ENCODE results near the gene WDR20.

Gene WDR20

DNA sequence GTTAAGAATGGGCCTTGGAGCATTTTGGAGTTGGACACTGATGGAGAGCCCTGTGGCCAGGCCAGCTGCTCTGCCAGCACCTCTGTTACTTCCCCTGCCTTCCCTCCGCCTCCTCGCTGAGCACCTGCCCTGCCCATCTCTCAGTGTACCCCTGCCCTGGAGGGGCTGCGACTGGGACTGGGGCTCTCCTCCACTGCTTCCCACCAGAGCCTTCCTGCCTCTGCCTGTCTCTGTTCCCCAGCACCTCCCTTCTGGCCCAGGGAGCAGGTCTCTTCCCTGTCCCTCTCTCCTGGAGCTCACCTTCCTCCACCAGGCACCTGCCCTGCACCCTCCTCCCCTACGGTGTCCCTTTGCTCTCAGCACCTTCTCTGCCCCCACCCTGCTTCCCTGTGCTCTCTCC lies 62.1 kb downstream of the WDR20 start:
- no peak for DNase-seq

DNA sequence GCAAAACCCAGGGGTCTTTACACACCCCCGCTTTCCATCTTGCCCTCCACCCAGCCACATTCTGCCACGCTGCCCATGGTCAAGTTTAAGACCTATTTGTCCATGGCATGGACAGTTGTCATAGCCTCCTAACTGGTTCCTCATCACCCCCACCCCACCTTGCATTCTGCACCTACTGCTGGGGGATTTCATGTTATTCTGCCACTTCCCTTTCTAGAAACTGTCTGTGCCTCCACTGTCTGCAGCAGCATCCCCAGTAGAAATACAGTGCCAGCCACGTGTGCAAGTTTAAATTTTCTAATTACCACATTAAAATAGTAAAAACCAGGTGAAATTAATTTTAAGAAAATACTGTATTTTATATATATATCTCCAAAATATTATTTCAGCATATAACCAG lies 63.2 kb downstream of the WDR20 start:
- DNase-seq: no peak

DNA sequence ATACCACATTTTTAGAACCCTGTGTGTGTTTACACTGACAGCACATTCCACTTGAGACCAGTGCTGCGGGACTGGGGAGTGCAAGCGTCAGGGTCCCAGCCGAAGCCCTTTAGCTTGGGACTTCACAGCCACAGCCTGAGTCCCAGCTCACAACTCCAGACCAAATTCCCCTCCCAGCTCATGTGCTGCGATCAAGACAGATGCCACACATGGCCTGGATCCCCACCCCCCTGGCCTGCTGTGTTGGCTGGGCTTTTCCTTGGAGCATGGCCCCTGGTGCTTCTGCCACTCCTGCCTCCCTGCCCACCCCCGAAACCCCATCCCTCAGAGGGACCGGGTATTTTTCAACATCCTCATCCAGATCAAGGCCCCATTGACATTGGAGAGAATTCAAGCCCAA lies 63.7 kb downstream of the WDR20 start:
- DNase-seq: no peak

DNA sequence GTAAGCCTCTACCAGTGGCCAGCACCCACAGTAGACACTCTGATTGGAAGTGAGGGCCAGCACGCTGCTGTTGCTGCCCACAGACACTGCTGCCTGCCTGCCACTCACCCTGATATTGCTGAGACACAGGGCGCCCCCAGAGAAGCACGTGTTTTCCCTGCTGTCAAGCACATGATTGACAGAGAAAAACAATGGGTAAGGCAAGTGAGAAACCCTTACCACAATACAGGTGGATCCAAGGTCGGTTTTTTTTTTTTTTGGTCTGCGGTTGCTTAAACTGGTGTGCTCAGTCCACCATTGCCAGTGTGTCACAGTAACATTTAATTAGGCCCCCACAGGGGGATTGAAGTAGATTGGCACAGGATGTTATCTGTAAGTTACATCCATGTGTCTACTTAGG lies 65.9 kb downstream of the WDR20 start:
- DNase-seq: no peak

DNA sequence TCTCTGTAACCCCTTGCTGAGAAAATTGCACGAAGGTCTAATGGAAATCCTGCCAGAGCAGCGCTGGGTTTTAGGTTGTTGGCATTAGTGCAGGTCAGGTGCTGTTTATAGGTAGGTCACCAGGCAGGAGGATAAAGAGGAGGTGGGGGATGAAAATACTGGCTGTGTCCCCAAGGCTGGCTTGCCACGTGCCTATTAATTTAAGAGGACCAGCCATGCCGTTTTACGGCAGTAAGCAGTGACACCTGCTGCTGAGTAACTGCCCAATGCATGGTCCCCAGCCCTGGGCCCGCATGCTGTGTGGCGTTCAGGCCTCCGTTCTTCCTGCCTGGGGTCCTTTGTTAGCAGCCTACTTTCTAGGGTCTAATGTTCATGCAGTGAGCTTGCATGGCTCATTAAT lies 67.2 kb downstream of the WDR20 start:
- no peak for DNase-seq

DNA sequence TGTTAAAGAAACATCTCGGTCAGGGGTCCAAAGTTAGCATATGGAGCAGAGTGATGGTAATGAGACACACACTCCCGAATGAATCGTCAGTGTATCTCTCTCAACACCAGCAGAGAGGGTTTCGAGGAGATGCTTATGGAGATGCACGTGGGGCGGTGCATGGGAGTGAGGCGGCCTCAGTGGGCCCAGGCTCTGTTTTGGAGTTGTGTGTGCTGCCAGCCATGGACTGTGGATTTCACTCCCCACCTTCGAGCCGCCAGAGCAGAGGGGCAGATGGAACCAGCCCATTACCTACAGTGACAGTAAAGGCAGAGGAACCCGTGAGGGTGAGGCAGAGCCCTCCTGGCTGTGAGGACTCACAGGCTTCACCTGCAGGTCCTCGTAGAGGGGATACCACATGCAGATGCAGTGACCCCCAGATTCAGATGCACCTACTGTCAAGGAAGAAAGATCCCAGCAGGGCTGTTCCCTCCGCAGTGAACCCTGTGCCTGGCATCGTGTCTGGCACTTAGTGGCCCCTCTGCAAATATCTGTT lies 68.2 kb downstream of the WDR20 start:
- no peak for DNase-seq

DNA sequence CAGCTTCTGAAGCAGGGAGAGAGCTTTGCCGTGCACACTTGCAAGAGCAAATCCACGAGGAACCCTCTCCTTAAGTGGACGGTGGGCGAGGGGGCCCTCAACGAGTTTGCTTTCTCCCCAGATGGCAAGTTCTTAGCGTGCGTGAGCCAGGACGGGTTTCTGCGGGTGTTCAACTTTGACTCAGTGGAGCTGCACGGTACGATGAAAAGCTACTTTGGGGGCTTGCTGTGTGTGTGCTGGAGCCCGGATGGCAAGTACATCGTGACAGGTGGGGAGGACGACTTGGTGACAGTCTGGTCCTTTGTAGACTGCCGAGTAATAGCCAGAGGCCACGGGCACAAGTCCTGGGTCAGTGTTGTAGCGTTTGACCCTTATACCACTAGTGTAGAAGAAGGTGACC lies 69.0 kb downstream of the WDR20 start:
- no peak for DNase-seq

DNA sequence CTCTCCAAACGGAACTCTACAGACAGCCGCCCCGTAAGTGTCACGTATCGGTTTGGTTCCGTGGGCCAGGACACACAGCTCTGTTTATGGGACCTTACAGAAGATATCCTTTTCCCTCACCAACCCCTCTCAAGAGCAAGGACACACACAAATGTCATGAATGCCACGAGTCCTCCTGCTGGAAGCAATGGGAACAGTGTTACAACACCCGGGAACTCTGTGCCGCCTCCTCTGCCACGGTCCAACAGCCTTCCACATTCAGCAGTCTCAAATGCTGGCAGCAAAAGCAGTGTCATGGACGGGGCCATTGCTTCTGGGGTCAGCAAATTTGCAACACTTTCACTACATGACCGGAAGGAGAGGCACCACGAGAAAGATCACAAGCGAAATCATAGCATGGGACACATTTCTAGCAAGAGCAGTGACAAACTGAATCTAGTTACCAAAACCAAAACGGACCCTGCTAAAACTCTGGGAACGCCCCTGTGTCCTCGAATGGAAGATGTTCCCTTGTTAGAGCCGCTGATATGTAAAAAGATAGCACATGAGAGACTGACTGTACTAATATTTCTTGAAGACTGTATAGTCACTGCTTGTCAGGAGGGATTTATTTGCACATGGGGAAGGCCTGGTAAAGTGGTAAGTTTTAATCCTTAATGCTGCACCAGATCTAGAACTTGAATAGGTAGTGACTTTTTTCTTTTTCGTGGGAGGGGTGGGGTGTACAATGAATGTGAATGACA lies 69.7 kb downstream of the WDR20 start:
- DNase-seq: peak; percentile 39

DNA sequence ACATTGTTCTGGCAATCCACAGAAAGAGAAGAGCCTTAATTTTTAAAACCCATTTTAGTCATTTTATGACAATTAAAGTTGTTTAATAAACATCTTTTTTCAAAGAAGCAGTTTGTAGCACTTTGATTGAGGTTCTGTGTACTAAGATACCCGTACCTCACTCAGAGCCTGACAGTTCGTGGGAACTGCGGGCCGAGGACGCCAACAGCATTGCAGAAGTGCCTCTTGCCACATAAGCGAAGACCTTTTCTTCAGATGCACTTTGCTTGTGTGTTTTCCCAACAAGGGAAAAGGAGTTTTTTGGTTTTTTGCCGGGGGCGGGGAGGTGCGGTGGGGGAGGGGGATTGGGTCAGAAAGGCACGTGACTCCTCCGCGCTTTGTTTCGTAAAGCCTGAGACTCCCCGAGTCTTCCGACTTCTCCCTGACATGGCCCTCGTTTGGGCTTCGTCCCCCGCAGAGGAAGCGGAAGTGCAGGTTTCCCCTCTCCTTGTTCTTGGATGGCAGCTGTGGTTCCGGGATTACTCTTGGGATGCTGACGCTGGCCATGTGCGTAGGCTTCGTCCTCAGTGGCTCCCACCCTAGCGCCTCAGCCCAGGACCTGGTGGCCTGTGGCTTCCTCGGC lies 70.8 kb downstream of the WDR20 start:
- DNase-seq: no peak

DNA sequence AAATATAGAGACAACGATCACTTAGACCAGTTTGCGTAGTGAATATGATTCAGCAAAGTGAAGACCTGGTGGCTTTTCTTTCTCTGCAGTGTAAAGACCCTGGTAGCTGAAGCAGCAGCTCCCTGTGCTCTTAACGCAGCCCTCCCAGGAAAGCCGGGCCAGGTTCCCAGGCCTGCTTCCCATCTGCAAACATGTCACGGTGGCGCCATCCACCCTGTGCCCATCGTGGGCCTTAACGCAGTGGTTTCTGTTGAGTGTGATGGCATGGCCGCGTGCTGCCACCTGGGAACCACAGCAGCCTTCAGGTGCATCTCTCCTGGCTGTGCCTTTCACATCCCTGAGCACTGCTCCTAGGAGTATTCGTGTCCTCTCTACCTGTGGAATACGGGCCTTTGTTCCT lies 71.5 kb downstream of the WDR20 start:
- DNase-seq: no peak

DNA sequence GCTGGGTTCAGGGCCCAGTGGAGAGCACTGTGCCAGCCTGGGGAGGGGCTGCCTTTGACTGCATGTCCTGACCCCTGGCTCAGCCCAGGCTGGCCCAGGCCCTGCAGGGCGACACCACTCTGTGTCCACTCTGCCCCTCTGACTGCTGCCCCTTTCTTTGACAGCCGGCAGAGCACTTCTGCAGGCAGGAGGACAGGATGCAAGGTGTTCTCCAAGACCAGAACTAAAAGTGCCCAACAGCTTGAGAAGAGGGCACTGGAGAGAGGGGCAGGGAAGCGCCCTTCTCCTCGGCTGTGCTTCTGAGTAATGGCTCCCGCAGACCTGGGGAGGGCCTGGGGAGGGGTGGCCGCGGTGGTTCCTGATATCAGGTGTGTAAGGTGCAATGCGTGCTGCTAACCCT lies 72.7 kb downstream of the WDR20 start:
- no peak for DNase-seq

DNA sequence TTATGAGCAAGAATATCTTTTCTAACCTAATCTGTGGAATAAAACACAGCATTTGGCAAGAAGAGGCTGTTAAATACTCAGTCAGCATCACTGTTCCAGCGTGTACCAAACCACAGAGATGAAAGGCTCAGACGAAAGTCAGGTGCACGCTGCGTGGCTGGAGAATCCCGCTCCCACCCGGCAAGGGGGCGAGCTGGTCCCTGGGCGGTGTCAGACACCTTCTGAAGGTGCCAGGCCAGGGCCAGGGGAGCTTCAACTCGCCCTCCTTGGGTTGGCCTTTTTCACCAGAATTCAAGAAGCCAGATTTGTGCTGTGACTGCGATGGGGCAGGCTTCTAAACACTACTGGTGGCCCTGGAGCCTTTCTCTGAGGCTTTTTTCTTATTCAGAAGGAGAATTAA lies 73.1 kb downstream of the WDR20 start:
- no peak for DNase-seq

DNA sequence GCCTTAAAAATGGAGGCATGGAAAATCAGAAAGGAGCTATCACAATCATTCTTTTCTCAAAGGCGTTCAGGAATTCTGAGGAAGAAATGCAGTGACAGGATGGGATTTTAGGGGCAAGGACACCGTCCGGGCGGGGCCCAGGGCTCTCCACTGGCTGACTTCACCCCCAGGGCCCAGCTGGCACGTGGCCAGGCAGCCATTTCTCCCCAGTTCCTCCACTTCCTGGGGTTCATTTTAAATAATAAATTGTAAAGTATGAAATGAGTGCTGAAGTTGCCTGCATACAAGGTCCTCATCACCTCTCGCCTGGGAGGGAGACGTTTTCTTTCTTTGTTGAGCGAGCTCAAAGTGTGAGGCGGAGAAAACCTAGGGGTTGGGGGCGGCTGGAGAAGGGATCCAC lies 73.8 kb downstream of the WDR20 start:
- no peak for DNase-seq

DNA sequence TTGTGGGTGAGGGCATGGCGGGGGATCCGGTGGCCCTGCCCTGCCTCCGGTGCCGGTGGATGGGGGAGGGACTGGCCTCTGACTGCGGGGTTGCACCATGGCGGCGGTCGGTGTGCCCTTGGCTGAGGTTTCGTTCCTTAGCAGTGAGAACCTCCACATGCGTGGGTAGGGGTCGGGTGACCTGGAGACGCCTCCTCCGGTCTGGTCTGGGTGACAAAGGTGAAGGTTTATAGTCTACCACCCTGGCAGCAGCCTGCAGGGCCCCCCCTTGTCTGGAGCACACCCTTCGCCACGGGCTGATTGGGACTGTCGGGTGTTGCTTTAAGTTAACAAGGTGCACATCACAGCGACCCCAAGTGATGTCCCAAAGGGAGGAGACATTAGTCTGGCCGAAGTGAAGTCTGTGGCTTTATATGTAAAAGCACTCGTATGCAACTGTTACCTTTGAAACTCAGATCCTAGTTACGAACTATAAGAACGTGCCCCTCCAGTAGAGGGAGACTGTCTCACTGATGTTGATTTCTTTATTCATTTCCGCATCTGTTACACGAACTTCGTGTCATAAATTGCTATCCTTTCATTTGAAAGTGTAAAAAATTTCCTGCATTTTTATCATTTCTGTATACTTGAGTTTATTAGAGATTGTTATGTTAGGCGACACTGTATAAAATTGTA lies 74.4 kb downstream of the WDR20 start:
- no peak for DNase-seq

DNA sequence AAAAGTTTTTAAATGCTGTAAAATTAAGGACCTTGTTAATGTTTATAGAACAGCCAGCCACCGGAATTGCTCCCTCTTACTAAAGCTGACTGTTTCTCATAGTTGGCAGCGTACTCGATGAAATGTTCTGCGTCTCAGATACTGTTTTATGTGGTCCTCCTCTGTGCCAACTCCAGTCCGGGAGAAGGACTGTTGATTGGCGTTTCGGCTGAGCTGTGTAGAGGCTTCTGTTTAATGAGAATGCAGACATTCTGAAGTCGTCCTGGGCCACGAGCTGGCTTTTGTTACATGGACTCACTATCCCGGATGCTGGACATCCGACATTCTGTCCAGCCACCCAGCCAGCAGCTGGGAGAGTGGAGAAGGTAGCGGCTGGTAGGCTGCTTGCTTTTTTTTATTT lies 75.4 kb downstream of the WDR20 start:
- peak; percentile 32 for DNase-seq

DNA sequence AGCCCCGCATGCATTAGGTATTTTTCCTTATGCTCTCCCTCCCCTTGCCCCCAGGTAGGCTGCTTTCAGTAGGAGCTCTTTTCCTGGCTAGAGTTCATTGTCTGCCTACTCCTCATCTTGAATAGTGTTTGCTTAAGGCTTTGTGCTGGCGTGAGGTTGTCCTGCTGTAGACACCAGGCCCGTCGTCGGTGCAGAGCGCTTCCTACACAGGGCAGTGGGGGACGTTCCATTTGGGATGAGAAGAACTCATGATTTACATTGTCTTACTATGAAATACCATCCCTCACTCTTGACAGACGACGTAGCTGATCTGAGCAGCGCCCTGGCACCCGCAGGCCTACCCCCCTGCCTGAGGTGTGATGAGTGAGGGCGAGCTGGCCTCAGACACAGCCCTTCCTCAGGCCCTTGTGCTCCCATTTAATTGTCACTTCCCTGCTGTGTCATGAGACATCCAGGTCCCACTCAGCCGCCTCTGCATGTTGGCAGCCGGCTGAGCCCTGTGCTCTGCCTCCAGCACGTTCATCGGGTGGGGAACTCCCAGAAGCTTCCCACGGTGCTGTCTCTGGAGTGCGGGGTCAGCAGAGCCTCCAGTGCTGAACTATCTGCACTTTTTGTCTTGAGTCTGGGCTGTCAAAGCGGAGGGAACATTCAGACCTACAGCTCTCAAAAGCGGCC lies 76.0 kb downstream of the WDR20 start:
- DNase-seq: peak; percentile 45

DNA sequence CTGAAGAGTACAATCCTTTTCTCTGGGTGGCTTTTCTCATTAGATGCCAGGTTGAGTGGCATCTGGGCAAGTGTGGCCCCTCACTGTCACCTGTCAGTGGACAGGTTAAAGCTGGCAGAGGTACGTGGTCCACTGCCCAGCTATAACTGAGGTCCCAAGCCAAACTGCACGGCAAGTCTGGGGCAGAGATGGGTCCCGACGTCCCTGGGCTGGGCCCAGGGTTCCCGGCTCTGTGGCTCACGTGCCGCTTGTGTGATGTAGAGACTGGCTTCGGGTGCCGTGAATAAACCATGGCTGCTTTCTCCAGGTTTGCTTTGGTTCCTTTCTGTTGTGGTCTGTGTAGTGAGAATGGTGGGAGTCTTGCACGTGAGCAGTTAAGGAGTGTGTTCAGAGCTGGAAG lies 77.7 kb downstream of the WDR20 start:
- no peak for DNase-seq

DNA sequence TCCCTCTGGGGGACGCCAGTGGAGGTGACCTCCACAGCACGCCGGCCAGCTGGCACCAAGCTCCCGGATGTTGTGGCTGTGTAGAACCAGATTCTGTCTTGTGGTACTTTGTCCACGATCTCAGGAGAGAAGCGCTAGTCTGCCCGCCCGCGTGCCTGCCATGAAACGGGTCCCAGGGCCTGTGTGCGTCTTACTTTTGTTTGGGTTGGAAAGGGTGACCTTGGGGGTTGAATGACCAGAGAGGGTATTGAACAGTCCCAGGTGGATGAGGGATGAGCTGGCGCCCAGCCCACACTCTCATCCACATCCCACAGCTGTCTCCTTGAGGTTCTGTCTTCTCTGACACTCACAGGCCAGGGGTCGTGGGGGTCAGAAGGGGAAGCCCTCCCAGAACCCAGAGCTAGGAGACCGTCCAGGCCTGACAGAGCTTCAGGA lies 78.3 kb downstream of the WDR20 start:
- no peak for DNase-seq

DNA sequence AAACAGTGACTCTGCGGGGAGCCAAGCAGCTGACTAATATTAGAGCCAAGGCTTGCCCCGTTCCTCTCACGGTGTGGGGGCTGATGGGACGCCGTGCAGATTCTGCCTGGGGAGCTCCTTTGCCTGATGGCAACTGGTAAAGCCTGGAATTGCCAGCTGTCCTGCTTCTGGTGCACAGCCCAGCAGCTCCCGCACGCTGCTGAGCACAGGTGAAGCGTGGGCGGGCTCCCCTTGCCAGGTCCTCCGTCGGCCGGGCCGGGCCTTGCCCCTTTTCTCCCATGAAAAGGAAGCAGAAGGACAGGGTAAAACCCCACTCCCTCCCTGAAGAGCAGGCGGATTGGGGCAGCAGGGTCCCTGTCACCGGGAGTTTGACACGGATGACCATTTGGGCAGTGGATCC lies 79.0 kb downstream of the WDR20 start:
- DNase-seq: no peak

DNA sequence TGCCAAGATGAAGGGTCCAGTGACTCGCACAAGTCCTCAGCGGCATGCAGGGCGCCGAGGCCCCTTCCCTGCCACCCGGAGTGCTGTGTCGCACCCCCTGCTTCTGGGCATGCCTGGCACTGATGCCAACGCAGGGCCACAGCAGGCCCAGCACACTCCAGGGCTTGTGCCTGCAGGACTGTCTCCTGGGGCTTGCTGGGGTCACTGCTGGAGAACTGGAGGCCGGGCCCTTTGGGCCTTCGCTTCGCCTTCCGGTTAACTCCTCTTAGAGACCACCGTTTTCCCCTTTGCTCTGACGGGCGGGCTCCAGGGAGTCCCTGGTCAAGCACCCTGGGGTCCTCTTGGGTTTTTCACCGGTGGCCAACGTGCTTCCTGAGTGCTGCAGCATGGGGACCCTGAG lies 79.6 kb downstream of the WDR20 start:
- no peak for DNase-seq

DNA sequence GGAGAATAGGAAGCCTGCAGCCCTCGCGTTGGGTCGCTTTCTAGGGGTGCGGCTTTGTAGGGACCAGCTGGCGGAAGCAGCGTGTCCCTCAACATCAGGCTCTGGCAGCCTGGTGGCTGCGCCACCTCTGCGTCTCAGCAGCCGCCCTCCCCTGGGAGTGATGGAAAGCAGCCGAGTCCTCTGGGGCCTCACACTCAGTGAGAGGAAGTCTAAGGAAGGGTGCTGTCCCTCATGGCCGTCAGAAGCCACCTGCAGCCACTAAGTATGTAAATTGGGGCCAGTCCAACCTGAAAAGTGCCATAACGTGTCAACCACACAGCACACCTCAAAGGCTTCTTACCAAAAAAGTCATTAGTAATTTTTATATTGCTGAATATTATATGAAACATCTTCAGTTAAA lies 80.3 kb downstream of the WDR20 start:
- no peak for DNase-seq

DNA sequence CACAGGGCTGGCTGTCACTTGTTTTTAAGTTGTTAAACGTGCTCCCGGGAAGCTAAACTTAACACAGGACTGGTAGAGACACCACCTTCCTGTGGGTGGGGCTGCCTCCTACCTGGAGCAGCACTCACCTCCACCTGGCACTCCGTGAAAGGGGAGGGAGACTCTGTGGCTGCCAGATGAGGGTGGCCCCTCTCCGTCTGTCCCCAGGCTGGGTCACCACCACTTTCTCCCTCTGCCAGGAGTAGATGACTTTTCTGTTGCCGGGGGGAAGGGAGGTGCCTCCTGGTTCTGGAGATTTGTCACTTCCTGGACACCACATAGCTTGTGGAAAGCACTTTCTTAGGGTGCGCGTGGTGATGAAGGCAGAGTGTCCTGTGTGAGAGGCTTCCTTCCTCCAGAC lies 81.3 kb downstream of the WDR20 start:
- no peak for DNase-seq

DNA sequence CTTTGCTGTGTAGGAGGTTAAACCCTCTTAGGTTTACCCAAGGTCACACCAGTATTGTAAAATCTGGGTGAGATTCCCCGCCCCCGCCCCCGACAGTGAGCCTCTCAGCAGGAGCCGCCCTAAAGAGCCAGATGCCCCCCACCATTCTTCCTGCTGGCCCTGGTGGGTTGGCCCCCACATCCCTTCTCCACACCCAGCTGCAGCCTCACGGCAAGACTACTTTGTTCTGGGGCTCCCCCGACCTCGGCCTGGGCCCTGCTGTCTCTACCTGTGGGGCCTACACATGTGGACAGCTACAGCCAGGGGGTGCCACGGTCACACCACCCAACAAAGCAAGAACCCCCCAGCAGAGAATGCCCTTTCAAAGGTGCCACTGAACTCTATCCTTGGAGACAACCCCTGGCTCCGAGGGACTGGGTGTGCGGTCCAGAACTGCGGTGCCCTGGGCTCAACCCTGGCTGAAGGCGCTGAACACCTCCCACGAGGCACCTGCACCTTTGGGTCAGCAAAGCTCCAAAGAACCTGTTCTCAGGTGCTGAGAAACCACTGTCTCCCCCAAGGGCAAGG lies 82.4 kb downstream of the WDR20 start:
- no peak for DNase-seq

Data from eye (tissue), 1 donor.